Measurements from ENCODE around the gene DOCK9.

Gene DOCK9

DNA sequence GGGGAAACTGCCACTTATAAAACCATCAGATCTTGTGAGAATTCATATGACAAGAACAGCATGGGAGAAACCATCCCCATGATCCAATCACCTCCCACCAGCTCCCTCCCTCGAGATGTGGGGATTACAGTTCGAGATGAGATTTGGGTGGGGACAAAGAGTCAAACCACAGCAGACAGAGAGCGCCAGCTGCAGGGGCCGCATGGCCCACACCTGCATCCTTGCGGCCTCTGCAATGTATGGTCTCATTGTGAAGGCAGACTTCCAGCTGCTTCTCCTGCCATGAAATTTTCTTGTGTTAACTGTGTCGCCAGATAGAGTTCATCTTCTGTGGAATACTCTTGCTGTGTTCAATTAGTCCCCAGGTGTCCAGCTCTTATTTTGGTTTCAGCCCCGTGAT, 208.1 kb downstream of the DOCK9 start:
- H3K4me1 ChIP-seq (ENCODE audit: control insufficient read depth in 1 of 2, insufficient read depth in 2 of 2, low read length in 2 of 2) = no peaks in the 10 kb centered on the region
- H2BK5ac ChIP-seq (ENCODE audit: low read depth, low read length, poor library complexity) = no peak overlapping the region
- no peak overlapping the region for H3K4me2 ChIP-seq (ENCODE audit: low read length)
- no peaks in the 10 kb centered on the region for H3K36me3 ChIP-seq (ENCODE audit: control insufficient read depth in 1 of 2, insufficient read depth in 2 of 2, low read length in 2 of 2)
- H2AK5ac ChIP-seq (ENCODE audit: low read length) = no peak overlapping the region
- no peak overlapping the region for H2BK120ac ChIP-seq (ENCODE audit: insufficient read depth, low read length, poor library complexity)
- H4K8ac ChIP-seq (ENCODE audit: low read depth, low read length) = no peak overlapping the region
- H3K9ac ChIP-seq (ENCODE audit: low read length) = no peak overlapping the region
- H3K27me3 ChIP-seq (ENCODE audit: insufficient read depth, low read length) = no peaks in the 10 kb centered on the region
- H3K9me3 ChIP-seq (ENCODE audit: insufficient read depth, low read depth, low read length) = peaks cover 2% of the 10 kb centered on the region
- DNase-seq = no peak
- no peak overlapping the region for H3K18ac ChIP-seq (ENCODE audit: low read length)
- H3K4ac ChIP-seq (ENCODE audit: low read depth, low read length) = no peak overlapping the region
- H3K14ac ChIP-seq (ENCODE audit: low read length) = no peak overlapping the region
- no CpG with 5 or more reads among the region's 7 CpGs for WGBS (ENCODE audit: extremely low coverage, insufficient coverage, insufficient read length)
- H3K4me3 ChIP-seq (ENCODE audit: low read depth, low read length) = no peak overlapping the region
- no peak overlapping the region for H3K27ac ChIP-seq (ENCODE audit: low read depth, low read length)
- no peaks in the 10 kb centered on the region for H3K79me2 ChIP-seq (ENCODE audit: control insufficient read depth, insufficient read depth, low read length, poor library complexity)
- no peak overlapping the region for H3K23ac ChIP-seq (ENCODE audit: low read length)
- H2BK12ac ChIP-seq (ENCODE audit: low read length) = no peak overlapping the region
- no peak overlapping the region for H2AFZ ChIP-seq (ENCODE audit: insufficient read depth, low read length, poor library complexity)
- H3K79me1 ChIP-seq (ENCODE audit: low read length) = no peaks in the 10 kb centered on the region
- no peak overlapping the region for H4K12ac ChIP-seq (ENCODE audit: low read depth, low read length)
- no peak overlapping the region for H4K91ac ChIP-seq (ENCODE audit: low read depth, low read length)

DNA sequence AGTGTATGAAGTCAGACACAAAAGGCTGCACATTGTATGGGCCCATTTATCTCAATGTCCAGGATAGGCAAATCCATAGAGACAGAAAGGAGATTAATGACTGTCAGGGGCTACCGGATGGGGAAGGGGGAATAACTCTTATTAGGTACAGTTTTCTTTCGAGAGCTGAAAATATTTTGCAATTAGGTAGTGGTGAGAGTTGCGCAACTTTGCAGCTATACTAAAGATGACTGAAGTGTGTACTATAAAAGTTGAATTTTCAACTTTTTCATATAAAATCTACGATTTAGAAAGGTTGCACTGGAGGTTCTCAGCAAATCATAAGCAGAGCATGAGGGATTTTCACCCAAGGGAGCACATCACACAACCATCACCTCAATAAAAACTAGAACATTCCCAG, 209.3 kb downstream of the DOCK9 start:
- no peak overlapping the region for H2AK5ac ChIP-seq (ENCODE audit: low read length)

DNA sequence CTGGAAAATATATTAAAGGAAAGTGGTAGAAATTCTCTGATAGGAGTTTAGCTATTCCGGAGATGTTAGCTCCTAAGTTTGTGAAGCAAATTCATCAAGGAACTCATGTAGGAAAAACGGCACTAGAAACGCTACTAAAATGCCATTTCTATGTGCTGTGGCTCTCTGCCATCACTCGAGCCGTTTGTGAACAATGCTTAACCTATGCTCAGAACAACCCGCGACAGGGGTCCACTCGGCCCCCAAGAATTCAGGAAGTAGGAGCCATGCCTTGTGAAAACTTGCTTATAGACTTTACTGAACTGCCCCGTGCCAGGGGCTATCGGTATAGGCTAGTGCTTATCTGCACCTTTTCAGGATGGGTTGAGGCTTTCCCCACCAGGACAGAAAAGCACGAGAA, 211.2 kb downstream of the DOCK9 start:
- Histone ChIP-seq H2BK120ac (ENCODE audit: insufficient read depth, low read length, poor library complexity) (no peak overlapping the region), H3K9ac (ENCODE audit: low read length) (no peak overlapping the region), H2BK5ac (ENCODE audit: low read depth, low read length, poor library complexity) (no peak overlapping the region), H3K4me1 (ENCODE audit: control insufficient read depth in 1 of 2, insufficient read depth in 2 of 2, low read length in 2 of 2) (no peaks in the 10 kb centered on the region), H3K18ac (ENCODE audit: low read length) (no peak overlapping the region), H3K27ac (ENCODE audit: low read depth, low read length) (no peak overlapping the region), H2AFZ (ENCODE audit: insufficient read depth, low read length, poor library complexity) (no peak overlapping the region), H3K27me3 (ENCODE audit: insufficient read depth, low read length) (no peaks in the 10 kb centered on the region), H3K36me3 (ENCODE audit: control insufficient read depth in 1 of 2, insufficient read depth in 2 of 2, low read length in 2 of 2) (no peaks in the 10 kb centered on the region), H4K91ac (ENCODE audit: low read depth, low read length) (no peak overlapping the region), H3K4ac (ENCODE audit: low read depth, low read length) (no peak overlapping the region), H3K23ac (ENCODE audit: low read length) (no peak overlapping the region), H3K79me1 (ENCODE audit: low read length) (no peaks in the 10 kb centered on the region), H4K8ac (ENCODE audit: low read depth, low read length) (no peak overlapping the region), H3K4me2 (ENCODE audit: low read length) (no peak overlapping the region), H2BK12ac (ENCODE audit: low read length) (no peak overlapping the region), H3K14ac (ENCODE audit: low read length) (no peak overlapping the region), H2AK5ac (ENCODE audit: low read length) (no peak overlapping the region), H3K79me2 (ENCODE audit: control insufficient read depth, insufficient read depth, low read length, poor library complexity) (no peaks in the 10 kb centered on the region), H3K4me3 (ENCODE audit: low read depth, low read length) (no peak overlapping the region), H3K9me3 (ENCODE audit: insufficient read depth, low read depth, low read length) (peaks cover 2% of the 10 kb centered on the region), H4K12ac (ENCODE audit: low read depth, low read length) (no peak overlapping the region)
- DNase-seq = no peak
- no CpG with 5 or more reads among the region's 11 CpGs for WGBS (ENCODE audit: extremely low coverage, insufficient coverage, insufficient read length)

More for the DNA sequence above, 209.3 kb downstream of the DOCK9 start:
- H3K4me3 ChIP-seq (ENCODE audit: low read depth, low read length) = no peak overlapping the region
- H4K12ac ChIP-seq (ENCODE audit: low read depth, low read length) = no peak overlapping the region
- no CpG with 5 or more reads among the region's 4 CpGs for WGBS (ENCODE audit: extremely low coverage, insufficient coverage, insufficient read length)
- H3K9me3 ChIP-seq (ENCODE audit: insufficient read depth, low read depth, low read length) = peaks cover 2% of the 10 kb centered on the region
- no peaks in the 10 kb centered on the region for H3K4me1 ChIP-seq (ENCODE audit: control insufficient read depth in 1 of 2, insufficient read depth in 2 of 2, low read length in 2 of 2)
- H2BK120ac ChIP-seq (ENCODE audit: insufficient read depth, low read length, poor library complexity) = no peak overlapping the region
- no peak overlapping the region for H2BK12ac ChIP-seq (ENCODE audit: low read length)
- no peaks in the 10 kb centered on the region for H3K79me2 ChIP-seq (ENCODE audit: control insufficient read depth, insufficient read depth, low read length, poor library complexity)
- no peak overlapping the region for H3K27ac ChIP-seq (ENCODE audit: low read depth, low read length)
- H2BK5ac ChIP-seq (ENCODE audit: low read depth, low read length, poor library complexity) = no peak overlapping the region
- H3K23ac ChIP-seq (ENCODE audit: low read length) = no peak overlapping the region
- peak in 1 of 2 donors; percentile 25 for DNase-seq
- H3K79me1 ChIP-seq (ENCODE audit: low read length) = no peaks in the 10 kb centered on the region
- H3K9ac ChIP-seq (ENCODE audit: low read length) = no peak overlapping the region
- no peak overlapping the region for H3K4me2 ChIP-seq (ENCODE audit: low read length)
- no peak overlapping the region for H4K91ac ChIP-seq (ENCODE audit: low read depth, low read length)
- H3K27me3 ChIP-seq (ENCODE audit: insufficient read depth, low read length) = no peaks in the 10 kb centered on the region
- H2AFZ ChIP-seq (ENCODE audit: insufficient read depth, low read length, poor library complexity) = no peak overlapping the region
- H4K8ac ChIP-seq (ENCODE audit: low read depth, low read length) = no peak overlapping the region
- H3K18ac ChIP-seq (ENCODE audit: low read length) = no peak overlapping the region
- no peaks in the 10 kb centered on the region for H3K36me3 ChIP-seq (ENCODE audit: control insufficient read depth in 1 of 2, insufficient read depth in 2 of 2, low read length in 2 of 2)
- H3K14ac ChIP-seq (ENCODE audit: low read length) = no peak overlapping the region
- H3K4ac ChIP-seq (ENCODE audit: low read depth, low read length) = no peak overlapping the region

DNA sequence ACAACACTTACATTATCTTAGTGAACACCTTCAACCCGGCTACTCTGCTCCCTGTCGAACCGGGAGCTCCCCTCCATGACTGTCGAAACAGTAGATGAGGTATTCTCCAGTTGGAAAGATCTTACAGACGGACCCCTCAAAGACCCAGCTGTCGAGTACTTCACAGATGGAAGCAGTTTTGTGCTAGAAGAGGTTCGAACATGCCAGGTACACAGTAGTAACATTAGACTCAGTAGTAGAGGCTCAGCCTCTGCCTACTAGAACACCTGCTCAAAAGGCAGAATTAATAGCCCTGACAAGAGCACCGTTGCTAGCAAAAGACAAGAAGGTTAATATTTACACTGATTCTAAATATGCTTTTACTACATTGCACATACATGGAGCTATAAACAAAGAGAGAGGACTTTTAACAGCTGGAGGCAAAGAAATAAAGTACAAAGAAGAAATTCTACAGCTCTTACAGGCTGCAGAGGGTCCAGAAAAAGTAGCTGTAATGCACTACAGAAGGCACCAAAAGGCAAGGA, 211.8 kb downstream of the DOCK9 start:
- Histone ChIP-seq H3K36me3 (ENCODE audit: control insufficient read depth in 1 of 2, insufficient read depth in 2 of 2, low read length in 2 of 2) (no peaks in the 10 kb centered on the region), H2AK5ac (ENCODE audit: low read length) (no peak overlapping the region), H2BK5ac (ENCODE audit: low read depth, low read length, poor library complexity) (no peak overlapping the region), H3K9ac (ENCODE audit: low read length) (no peak overlapping the region), H2BK12ac (ENCODE audit: low read length) (no peak overlapping the region), H3K14ac (ENCODE audit: low read length) (no peak overlapping the region), H4K12ac (ENCODE audit: low read depth, low read length) (no peak overlapping the region), H3K23ac (ENCODE audit: low read length) (no peak overlapping the region), H3K4ac (ENCODE audit: low read depth, low read length) (no peak overlapping the region), H3K18ac (ENCODE audit: low read length) (no peak overlapping the region), H3K27ac (ENCODE audit: low read depth, low read length) (no peak overlapping the region), H2AFZ (ENCODE audit: insufficient read depth, low read length, poor library complexity) (no peak overlapping the region), H3K79me1 (ENCODE audit: low read length) (no peaks in the 10 kb centered on the region), H4K8ac (ENCODE audit: low read depth, low read length) (no peak overlapping the region), H3K4me1 (ENCODE audit: control insufficient read depth in 1 of 2, insufficient read depth in 2 of 2, low read length in 2 of 2) (no peaks in the 10 kb centered on the region), H3K79me2 (ENCODE audit: control insufficient read depth, insufficient read depth, low read length, poor library complexity) (no peaks in the 10 kb centered on the region), H3K9me3 (ENCODE audit: insufficient read depth, low read depth, low read length) (peaks cover 2% of the 10 kb centered on the region), H3K27me3 (ENCODE audit: insufficient read depth, low read length) (no peaks in the 10 kb centered on the region), H2BK120ac (ENCODE audit: insufficient read depth, low read length, poor library complexity) (no peak overlapping the region), H3K4me2 (ENCODE audit: low read length) (no peak overlapping the region), H3K4me3 (ENCODE audit: low read depth, low read length) (no peak overlapping the region), H4K91ac (ENCODE audit: low read depth, low read length) (no peak overlapping the region)
- no CpG with 5 or more reads among the region's 8 CpGs for WGBS (ENCODE audit: extremely low coverage, insufficient coverage, insufficient read length)
- DNase-seq = no peak

Measured in trophoblast cell (in vitro differentiated cells and primary cell).